Ascending aorta (tissue), 2 donors: ENCODE measurements around the gene ACTMAP. TPM values are rescaled to one million over a fixed set of nuclear protein-coding genes. Genes with fewer than 3 reads are reported as not detected.

ENCODE experiments used
- DNase-seq, 2 donors: peaks; one replicate each; pipeline ENCODE4 v3.0.0-alpha.2; 2019; ENCODE audit warnings: low spot score in 2 of 2
- H3K27ac ChIP-seq, 2 donors: fragments of 200-600 bp; sonication (generic); one replicate each; pipeline ENCODE4 v1.5.1; 2016 to 2017; ENCODE audit warnings: mild to moderate bottlenecking in 1 of 2
- H3K27me3 ChIP-seq: fragments of 200-600 bp; sonication (generic); one replicate; pipeline ENCODE4 v1.5.1; 2017
- H3K36me3 ChIP-seq, 2 donors: fragments of 200-600 bp; sonication (generic); one replicate each; pipeline ENCODE4 v1.5.1; 2016
- H3K4me1 ChIP-seq, 2 donors: fragments of 200-600 bp; sonication (generic); one replicate each; pipeline ENCODE4 v1.5.1; 2016 to 2017; ENCODE audit warnings: mild to moderate bottlenecking in 1 of 2
- H3K4me3 ChIP-seq, 2 donors: fragments of 200-600 bp; sonication (generic); one replicate each; pipeline ENCODE4 v1.5.1; 2016 to 2017; ENCODE audit warnings: mild to moderate bottlenecking in 1 of 2
- H3K9me3 ChIP-seq, 2 donors: fragments of 200-600 bp; sonication (generic); one replicate each; pipeline ENCODE4 v1.5.1; 2016
- intact Hi-C: fragments of 100-400 bp; cut with DNase I; formaldehyde crosslinking; loops from one replicate; pipeline ENCODE4 v1.15.1; 2023
- total RNA-seq: library from RNA; depleted of rRNA; stranded (reverse); fragments of >200 nt; gene quantifications from one replicate; pipeline ENCODE4 v1.1.0, GENCODE V29; 2016
- TF ChIP-seq, protein P1 (sequence below), 3 experiments: fragments of 200-600 bp in 2 of 3; fragments of 450-650 bp in 1 of 3; sonication (generic) in 2 of 3; IDR thresholded peaks; one replicate each; pipeline ENCODE4 v1.5.1; 2016 to 2019; ENCODE audit warnings: antibody characterized with exemption in 3 of 3, mild to moderate bottlenecking in 1 of 3, moderate library complexity in 1 of 3

The ACTMAP gene
- total RNA-seq, 1 donor from 2014 or later = 8.3 TPM

DNA sequence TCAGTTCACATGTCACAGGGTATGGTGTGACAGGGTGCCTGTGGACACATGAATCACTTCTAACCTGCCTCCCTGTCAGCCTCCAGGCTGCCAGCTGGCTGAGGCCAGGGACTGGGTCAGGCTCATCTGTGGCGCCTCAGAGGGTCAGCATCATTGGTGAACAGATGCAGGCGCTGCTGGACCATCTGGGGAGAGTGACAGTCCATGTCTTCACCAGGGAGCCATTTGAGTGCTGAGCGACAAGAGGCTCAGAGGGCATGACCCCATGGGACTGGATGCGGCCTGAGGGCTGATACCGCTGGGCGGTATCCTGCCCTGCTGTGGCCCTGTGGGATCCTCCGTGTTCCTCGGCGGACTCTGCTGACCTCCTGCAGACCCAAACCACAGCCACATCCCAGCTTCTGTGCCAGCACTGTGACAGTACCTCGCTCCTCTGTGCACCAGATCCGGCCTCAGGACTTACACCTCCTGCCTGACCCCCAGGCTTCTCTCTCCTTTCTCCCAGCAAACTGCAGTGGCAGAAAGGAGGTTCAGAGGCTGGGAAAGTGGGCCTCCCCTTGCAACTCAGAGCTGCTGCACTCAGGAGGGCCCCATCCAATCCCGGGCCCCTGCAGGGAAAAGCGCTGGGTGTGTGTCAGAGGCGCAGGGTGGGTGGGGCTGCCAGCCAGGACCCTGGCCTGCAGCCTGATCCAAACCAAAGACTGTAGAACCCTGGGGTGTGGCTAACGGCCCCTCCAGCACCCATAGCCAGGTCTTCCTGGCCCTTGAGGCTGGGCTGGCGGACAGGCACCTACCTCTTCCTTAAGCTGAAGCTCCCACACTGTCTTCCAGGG, 10.2 kb downstream of the ACTMAP start:
- TF ChIP-seq, protein P1, sequence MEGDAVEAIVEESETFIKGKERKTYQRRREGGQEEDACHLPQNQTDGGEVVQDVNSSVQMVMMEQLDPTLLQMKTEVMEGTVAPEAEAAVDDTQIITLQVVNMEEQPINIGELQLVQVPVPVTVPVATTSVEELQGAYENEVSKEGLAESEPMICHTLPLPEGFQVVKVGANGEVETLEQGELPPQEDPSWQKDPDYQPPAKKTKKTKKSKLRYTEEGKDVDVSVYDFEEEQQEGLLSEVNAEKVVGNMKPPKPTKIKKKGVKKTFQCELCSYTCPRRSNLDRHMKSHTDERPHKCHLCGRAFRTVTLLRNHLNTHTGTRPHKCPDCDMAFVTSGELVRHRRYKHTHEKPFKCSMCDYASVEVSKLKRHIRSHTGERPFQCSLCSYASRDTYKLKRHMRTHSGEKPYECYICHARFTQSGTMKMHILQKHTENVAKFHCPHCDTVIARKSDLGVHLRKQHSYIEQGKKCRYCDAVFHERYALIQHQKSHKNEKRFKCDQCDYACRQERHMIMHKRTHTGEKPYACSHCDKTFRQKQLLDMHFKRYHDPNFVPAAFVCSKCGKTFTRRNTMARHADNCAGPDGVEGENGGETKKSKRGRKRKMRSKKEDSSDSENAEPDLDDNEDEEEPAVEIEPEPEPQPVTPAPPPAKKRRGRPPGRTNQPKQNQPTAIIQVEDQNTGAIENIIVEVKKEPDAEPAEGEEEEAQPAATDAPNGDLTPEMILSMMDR (IDR thresholded peaks at IDR 0.05) = no peak
- DNase-seq = no peak
- H3K27me3 ChIP-seq = no peaks in the 10 kb centered on the region
- peaks cover 48 to 51% of the 10 kb centered on the region in 2 donors for H3K36me3 ChIP-seq
- no peaks in the 10 kb centered on the region for H3K9me3 ChIP-seq
- peak overlapping the region in 1 of 2 donors; percentile 8 for H3K4me3 ChIP-seq
- H3K4me1 ChIP-seq = peaks cover 6 to 11% of the 10 kb centered on the region in 2 donors
- peak overlapping the region; percentile 66 to 75 for H3K27ac ChIP-seq
- intact Hi-C loops = no loop called here

DNA sequence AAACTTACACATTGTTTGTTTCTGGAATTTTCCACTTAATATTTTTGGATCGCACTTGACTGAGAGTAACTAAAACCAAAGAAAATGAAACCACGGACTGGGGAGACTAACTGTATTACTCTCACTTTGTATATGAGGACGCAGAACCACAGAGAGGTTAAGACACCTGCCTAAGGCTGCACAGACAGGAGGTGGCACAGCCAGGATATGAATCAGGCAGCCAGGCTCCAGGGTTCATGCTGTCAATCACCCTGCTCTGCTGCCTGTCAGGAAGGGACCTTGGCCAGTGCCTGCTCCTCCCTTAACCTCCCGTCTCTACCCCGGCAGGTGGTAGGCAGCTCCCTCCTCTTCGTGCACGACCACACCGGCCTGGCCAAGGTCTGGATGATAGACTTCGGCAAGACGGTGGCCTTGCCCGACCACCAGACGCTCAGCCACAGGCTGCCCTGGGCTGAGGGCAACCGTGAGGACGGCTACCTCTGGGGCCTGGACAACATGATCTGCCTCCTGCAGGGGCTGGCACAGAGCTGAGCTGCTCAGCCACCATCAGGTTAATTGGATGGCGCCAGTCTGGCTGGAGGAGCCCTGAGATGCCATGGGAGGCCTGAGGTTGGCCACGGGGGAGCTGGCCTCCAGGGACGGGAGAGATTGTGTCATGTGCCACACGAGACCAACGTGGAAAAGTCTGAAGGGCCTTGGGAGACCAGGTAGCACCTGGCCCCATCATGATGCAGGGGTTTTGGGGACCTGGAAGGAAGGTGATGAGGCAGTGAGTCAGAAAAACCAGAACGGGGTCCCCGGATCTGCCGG, 11.0 kb downstream of the ACTMAP start:
- H3K36me3 ChIP-seq = peaks cover 57% of the 10 kb centered on the region in 2 donors
- H3K27ac ChIP-seq = peak overlapping the region; percentile 66 to 75
- TF ChIP-seq, protein P1 (IDR thresholded peaks at IDR 0.05) = no peak
- H3K4me1 ChIP-seq = peaks cover 6 to 11% of the 10 kb centered on the region in 2 donors
- no peaks in the 10 kb centered on the region for H3K9me3 ChIP-seq
- intact Hi-C loops = no loop called here
- DNase-seq = no peak
- H3K27me3 ChIP-seq = no peaks in the 10 kb centered on the region
- no peak overlapping the region for H3K4me3 ChIP-seq

DNA sequence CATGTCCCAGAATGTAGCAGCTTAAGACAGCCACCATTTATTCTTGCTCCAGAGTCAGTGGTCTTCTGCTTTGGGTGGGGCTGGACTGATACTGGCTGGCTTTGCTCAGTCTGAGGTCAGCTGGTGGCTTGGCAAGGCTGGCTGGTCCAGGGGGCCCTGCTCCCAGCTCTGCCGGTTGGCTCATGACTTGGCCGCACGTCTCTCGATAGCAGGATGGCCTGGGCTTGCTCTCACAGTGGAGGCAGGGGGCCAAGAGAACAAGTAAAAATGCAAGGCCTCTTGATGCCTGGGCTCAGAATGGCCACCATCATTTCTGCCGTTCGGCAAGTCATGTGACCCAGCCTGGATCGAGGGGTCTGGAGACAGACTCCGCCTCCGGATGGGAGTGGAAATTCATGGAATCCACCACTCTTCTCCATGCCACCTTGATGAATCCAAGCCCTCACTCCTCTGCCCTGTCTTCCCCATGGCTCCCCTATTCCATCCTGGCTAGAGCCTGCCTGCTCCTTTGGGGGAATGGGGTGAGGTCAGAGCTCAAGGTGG, 13.1 kb downstream of the ACTMAP start:
- DNase-seq = no peak
- Histone ChIP-seq H3K4me1 (peaks cover 6 to 11% of the 10 kb centered on the region in 2 donors), H3K27me3 (no peaks in the 10 kb centered on the region), H3K27ac (no peak overlapping the region), H3K9me3 (no peaks in the 10 kb centered on the region), H3K36me3 (peaks cover 75 to 77% of the 10 kb centered on the region in 2 donors), H3K4me3 (no peak overlapping the region)
- TF ChIP-seq, protein P1 (IDR thresholded peaks at IDR 0.05) = no peak
- intact Hi-C loops = no loop called here

DNA sequence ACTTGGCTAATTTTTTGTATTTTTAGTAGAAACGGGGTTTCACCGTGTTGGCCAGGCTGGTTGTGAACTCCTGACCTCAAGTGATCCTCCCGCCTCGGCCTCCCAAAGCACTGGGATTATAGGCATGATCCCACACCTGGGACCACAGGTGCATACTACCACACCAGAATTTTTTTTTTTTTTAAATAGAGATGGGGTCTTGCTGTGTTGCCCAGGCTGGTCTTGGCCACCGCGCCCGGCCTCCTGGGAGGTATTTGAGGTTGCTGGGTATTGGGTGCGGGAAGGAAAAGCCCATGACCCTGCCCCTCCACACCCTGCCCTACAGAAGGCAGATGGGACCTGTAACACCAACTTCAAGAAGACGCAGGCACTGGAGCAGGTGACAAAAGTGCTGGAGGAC, 13.6 kb downstream of the ACTMAP start:
- H3K36me3 ChIP-seq = peaks cover 77 to 83% of the 10 kb centered on the region in 2 donors
- intact Hi-C loops = no loop called here

More for the DNA sequence above, 13.6 kb downstream of the ACTMAP start:
- Histone ChIP-seq H3K4me3 (no peak overlapping the region), H3K4me1 (peaks cover 6 to 11% of the 10 kb centered on the region in 2 donors), H3K9me3 (no peaks in the 10 kb centered on the region), H3K27ac (no peak overlapping the region), H3K27me3 (no peaks in the 10 kb centered on the region)
- no peak for DNase-seq
- TF ChIP-seq, protein P1 (IDR thresholded peaks at IDR 0.05) = no peak
